Keratinocyte (primary cell): ENCODE results near the gene NLGN2. TPM values are rescaled to one million over a fixed set of nuclear protein-coding genes. Genes with fewer than 3 reads are reported as not detected.

Experiments used
- DNase-seq: peaks from one replicate; pipeline ENCODE4 v3.0.0-alpha.2; 2011; ENCODE audit warnings: low read depth, missing footprints, low spot score
- FAIRE-seq: peaks from 2 replicates; lab custom pipeline; 2011; peaks lifted over from hg19 to GRCh38; lab: Jason Lieb, UNC
- H2AFZ ChIP-seq: 2 replicates; pipeline ENCODE4 v1.6.0; 2012; ENCODE audit warnings: low read length, control low read depth, inconsistent platforms; ENCODE audit not compliant: control insufficient read depth
- H3K27ac ChIP-seq: 2 replicates; pipeline ENCODE4 v1.5.1; 2011; ENCODE audit warnings: low read length; ENCODE audit not compliant: control insufficient read depth, insufficient read depth
- H3K27me3 ChIP-seq: 3 replicates; pipeline ENCODE4 v1.6.0; 2011; ENCODE audit warnings: low read length; ENCODE audit not compliant: control insufficient read depth, insufficient read depth; ENCODE audit errors: extremely low read depth
- H3K36me3 ChIP-seq, 2 experiments: 2 replicates in 1 of 2; 3 replicates in 1 of 2; pipeline ENCODE4 v1.5.1; 2011; ENCODE audit warnings: low read length in 2 of 2, mild to moderate bottlenecking in 1 of 2; ENCODE audit not compliant: control insufficient read depth in 2 of 2, insufficient read depth in 2 of 2; ENCODE audit errors: extremely low read depth in 1 of 2
- H3K4me1 ChIP-seq: 3 replicates; pipeline ENCODE4 v1.5.1; 2011; ENCODE audit warnings: low read length; ENCODE audit not compliant: control insufficient read depth, insufficient read depth; ENCODE audit errors: extremely low read depth
- H3K4me2 ChIP-seq: 3 replicates; pipeline ENCODE4 v1.6.0; 2011; ENCODE audit warnings: low read depth, low read length; ENCODE audit not compliant: control insufficient read depth, insufficient read depth; ENCODE audit errors: extremely low read depth
- H3K4me3 ChIP-seq, 3 experiments: fragments of 200-600 bp in 1 of 3; sonication (generic) in 1 of 3; 2 replicates in 2 of 3; 3 replicates in 1 of 3; pipeline ENCODE4 v1.5.1; 2011 to 2016; ENCODE audit warnings: low read length in 3 of 3, mild to moderate bottlenecking in 3 of 3, control low read depth in 2 of 3, inconsistent platforms in 1 of 3, low read depth in 1 of 3, mixed read lengths in 1 of 3, mixed run types in 1 of 3, moderate library complexity in 1 of 3; ENCODE audit not compliant: control insufficient read depth in 2 of 3, insufficient read depth in 2 of 3; ENCODE audit errors: extremely low read depth in 1 of 3
- H3K79me2 ChIP-seq: 2 replicates; pipeline ENCODE4 v1.6.0; 2012; ENCODE audit warnings: low read length; ENCODE audit not compliant: control insufficient read depth, insufficient read depth
- H3K9ac ChIP-seq: 3 replicates; pipeline ENCODE4 v1.6.0; 2011; ENCODE audit warnings: low read length; ENCODE audit not compliant: control insufficient read depth, insufficient read depth; ENCODE audit errors: extremely low read depth
- H3K9me1 ChIP-seq: 3 replicates; pipeline ENCODE4 v1.6.0; 2011; ENCODE audit warnings: low read length; ENCODE audit not compliant: control insufficient read depth, insufficient read depth; ENCODE audit errors: extremely low read depth
- H3K9me3 ChIP-seq: 2 replicates; pipeline ENCODE4 v1.5.1; 2012; ENCODE audit warnings: low read depth, low read length; ENCODE audit not compliant: control insufficient read depth
- H4K20me1 ChIP-seq: 3 replicates; pipeline ENCODE4 v1.6.0; 2011; ENCODE audit warnings: low read length; ENCODE audit not compliant: control insufficient read depth, insufficient read depth; ENCODE audit errors: extremely low read depth
- CTCF ChIP-seq, 3 experiments: IDR thresholded peaks in 1 of 3; conservative IDR thresholded peaks in 1 of 3; optimal IDR thresholded peaks in 1 of 3; 2 replicates in 2 of 3; 3 replicates in 1 of 3; pipeline versions ENCODE3 to v1.5.1; 2011; ENCODE audit warnings: low read length in 3 of 3, mild to moderate bottlenecking in 3 of 3, moderate library complexity in 2 of 3, control low read depth in 1 of 3, inconsistent platforms in 1 of 3; ENCODE audit not compliant: insufficient read depth in 2 of 3; ENCODE audit errors: extremely low read depth in 1 of 3
- EZH2 ChIP-seq: IDR thresholded peaks from one replicate; pipeline ENCODE4 v1.6.1; 2012; ENCODE audit warnings: inconsistent platforms, mild to moderate bottlenecking, low read length, moderate library complexity
- dilution Hi-C: fragments of 300-500 bp; cut with MboI; formaldehyde crosslinking; loops from one replicate; pipeline ENCODE4 v1.7.0; 2020; ENCODE audit warnings: low sequenced_read_pairs; ENCODE audit not compliant: extremely low pct_ligation_motif_present
- polyA plus RNA-seq, 5 experiments: library from polyadenylated mRNA; depleted of rRNA in 3 of 5; stranded (reverse) in 3 of 5; stranded (forward) in 1 of 5; unstranded in 1 of 5; fragments of >200 nt; gene quantifications; 1 replicate in 1 of 5; 2 replicates in 3 of 5; 3 replicates in 1 of 5; pipeline versions ENCODE4 v1.2.1 to v1.2.3, GENCODE V29; 2011 to 2012; ENCODE audit warnings: missing spikeins in 2 of 5, low read depth in 1 of 5, low replicate concordance in 1 of 5

NLGN2 gene
- polyA plus RNA-seq, 1 donor (not counting 4 experiments of a cell fraction or from before 2014, with no cell fraction given), result 2.5 TPM

DNA sequence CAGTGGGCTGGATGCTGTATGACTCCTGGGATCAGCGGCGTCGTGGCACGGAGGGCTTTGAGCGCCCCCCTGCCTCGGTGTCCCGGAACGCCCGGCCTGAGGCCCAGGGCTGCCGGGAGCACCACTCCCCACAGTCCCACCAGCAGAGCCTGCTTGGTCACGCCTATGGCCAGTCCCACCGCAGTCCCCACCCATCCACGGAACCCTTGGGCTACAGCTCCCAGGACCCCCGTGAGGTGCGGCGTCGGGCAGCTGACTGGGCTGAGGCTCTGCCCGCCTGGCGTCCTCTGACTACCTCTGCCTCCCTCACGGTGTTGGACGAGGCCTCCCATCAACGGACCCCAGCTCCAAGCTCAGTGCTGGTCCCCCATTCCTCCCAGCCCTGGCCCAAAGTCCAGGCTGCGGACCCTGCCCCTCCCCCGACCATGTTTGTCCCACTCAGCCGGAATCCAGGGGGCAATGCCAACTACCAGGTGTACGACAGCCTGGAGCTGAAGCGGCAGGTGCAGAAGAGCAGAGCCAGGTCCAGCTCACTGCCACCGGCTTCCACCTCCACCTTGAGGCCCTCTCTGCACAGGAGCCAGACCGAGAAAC lies 19.3 kb downstream of the NLGN2 start:
- no peaks in the 10 kb centered on the region for H3K4me1 ChIP-seq
- dilution Hi-C loops, result no loop called here
- TF ChIP-seq CTCF (optimal IDR thresholded peaks at IDR 0.05 in 1 of 3, IDR thresholded peaks at IDR 0.05 in 1 of 3, conservative IDR thresholded peaks at IDR 0.05 in 1 of 3; ENCODE audit: extremely low read depth in 1 of 3, insufficient read depth in 2 of 3, low read length in 3 of 3), result no peak
- no peak overlapping the region for H3K4me3 ChIP-seq
- H2AFZ ChIP-seq, result no peak overlapping the region
- FAIRE-seq, result no peak
- H3K4me2 ChIP-seq, result no peak overlapping the region
- no peak overlapping the region for H3K9ac ChIP-seq
- no peaks in the 10 kb centered on the region for H3K27me3 ChIP-seq
- no peaks in the 10 kb centered on the region for H4K20me1 ChIP-seq
- no peaks in the 10 kb centered on the region for H3K36me3 ChIP-seq
- H3K27ac ChIP-seq, result no peak overlapping the region
- no peaks in the 10 kb centered on the region for H3K9me1 ChIP-seq
- no peaks in the 10 kb centered on the region for H3K9me3 ChIP-seq
- no peak for DNase-seq
- no peaks in the 10 kb centered on the region for H3K79me2 ChIP-seq

DNA sequence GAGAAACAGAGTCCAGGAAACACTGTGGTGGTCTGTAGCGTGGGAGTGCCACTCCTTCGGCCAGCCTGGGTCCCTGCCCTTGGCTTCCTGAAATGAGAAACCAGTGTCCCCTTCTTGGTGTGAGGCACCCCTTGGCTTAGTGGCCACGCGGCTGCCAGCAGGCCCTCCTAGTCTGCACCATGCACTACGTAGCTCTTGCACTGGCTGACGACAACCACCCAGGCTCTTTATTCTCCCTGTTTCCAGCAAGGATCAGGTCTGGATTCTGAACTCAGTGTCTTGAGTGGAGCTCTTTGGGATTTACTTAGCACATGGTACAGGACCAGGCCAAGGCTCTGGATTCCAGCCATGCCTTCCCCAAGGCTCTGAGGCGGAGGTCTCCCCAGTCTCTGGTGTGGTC lies 19.9 kb downstream of the NLGN2 start:
- DNase-seq, result no peak
- Histone ChIP-seq H3K36me3 (no peaks in the 10 kb centered on the region), H4K20me1 (no peaks in the 10 kb centered on the region), H3K9ac (no peak overlapping the region), H3K27ac (no peak overlapping the region), H3K27me3 (no peaks in the 10 kb centered on the region), H3K4me2 (no peak overlapping the region), H3K4me1 (no peaks in the 10 kb centered on the region), H3K4me3 (no peak overlapping the region), H3K9me1 (no peaks in the 10 kb centered on the region), H2AFZ (no peak overlapping the region), H3K9me3 (no peaks in the 10 kb centered on the region), H3K79me2 (no peaks in the 10 kb centered on the region)
- no peak for TF ChIP-seq CTCF (optimal IDR thresholded peaks at IDR 0.05 in 1 of 3, IDR thresholded peaks at IDR 0.05 in 1 of 3, conservative IDR thresholded peaks at IDR 0.05 in 1 of 3; ENCODE audit: extremely low read depth in 1 of 3, insufficient read depth in 2 of 3, low read length in 3 of 3)
- no peak for TF ChIP-seq EZH2
- FAIRE-seq, result no peak
- dilution Hi-C loops, result no loop called here
